Epithelial cell of prostate (primary cell): ENCODE data around the gene HMGA1.
"Not testable (repeated sequence)": the region's sequence is repeated elsewhere in the genome, so short reads cannot be mapped to it uniquely, and the experiment has no call there.

ENCODE experiments used
- DNase-seq: peaks from one replicate; pipeline ENCODE4 v3.0.0-alpha.2; 2011; ENCODE audit warnings: low read depth, low spot score
- H3K27ac ChIP-seq: fragments of 450-650 bp; 2 replicates; pipeline ENCODE4 v1.5.1; 2017; ENCODE audit warnings: mild to moderate bottlenecking

The HMGA1 gene

DNA sequence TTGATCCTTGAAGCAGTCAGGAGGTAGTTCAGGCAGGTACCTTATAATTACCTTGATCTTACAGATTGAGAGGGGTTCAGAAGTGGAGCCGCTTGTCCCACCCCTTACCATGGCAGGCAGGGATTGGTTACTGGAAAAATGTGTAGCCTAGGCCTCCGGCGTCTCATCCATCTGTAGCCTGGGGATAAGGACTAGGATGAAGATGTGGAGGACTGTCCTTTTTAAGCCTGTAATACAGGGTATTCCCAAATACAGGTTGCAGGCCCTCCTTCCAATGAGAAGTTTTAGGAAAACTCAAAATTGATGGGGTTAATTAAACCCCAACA is 2.8 kb downstream of the HMGA1 start:
- no peak for DNase-seq
- H3K27ac ChIP-seq: peak overlapping the region; percentile 95

DNA sequence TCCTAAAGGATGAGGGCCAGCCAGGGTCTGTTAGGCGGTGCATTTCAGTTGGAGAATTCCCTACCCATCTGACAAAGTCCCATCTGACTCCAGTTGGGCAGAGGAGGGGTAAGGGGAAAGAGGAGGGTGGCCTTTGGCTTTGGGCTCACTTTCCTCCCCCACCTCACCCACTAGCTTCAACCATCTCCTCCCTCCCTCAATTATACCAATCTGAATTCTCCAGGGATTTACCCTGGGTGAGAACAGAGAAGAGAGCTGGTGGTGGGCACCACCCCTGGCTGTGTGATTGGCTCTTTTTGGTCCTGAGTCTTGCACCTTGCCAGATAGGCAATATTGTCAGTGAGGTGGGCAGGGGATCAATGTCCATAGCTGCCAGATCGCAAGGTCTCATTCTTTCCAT is 3.2 kb downstream of the HMGA1 start:
- peak overlapping the region; percentile 95 for H3K27ac ChIP-seq
- no peak for DNase-seq

DNA sequence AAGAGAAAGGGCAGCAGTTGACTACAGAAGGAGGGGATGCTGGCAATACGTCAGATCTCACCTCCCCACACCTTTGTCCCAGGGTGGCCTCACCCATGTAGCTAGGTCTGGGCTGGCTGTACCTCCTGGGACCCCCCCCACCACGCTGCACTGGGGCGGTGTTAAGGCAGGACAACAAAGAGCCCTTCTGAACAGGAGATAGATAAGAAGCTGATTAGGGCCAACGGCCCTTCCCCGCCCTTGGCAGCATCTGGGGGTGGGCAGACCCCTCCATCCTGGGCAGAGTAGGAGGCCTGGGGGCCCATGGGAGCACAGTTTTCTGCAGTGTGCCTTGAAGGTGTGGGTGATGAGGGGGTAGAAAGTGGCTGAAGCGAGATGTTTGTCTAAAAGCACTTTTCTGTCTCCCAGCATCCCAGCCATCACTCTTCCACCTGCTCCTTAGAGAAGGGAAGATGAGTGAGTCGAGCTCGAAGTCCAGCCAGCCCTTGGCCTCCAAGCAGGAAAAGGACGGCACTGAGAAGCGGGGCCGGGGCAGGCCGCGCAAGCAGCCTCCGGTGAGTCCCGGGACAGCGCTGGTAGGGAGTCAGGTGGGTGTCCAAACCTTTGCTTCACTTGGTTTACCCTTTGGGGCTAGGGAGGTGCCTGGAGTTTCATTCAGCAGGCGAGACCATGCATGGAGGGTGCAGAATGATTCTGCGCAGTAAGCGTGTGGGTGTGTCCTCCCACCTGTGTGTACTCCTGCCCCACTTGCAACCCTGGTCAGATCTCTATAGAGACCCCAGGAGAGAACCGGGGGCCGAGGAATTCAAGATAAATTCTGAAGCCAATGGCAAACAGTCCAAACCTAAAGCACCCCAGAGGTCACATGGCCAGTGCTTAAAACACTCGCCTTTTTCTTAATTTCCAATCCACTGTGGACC is 3.9 kb downstream of the HMGA1 start:
- DNase-seq: no peak
- H3K27ac ChIP-seq: peak overlapping the region; percentile 95

DNA sequence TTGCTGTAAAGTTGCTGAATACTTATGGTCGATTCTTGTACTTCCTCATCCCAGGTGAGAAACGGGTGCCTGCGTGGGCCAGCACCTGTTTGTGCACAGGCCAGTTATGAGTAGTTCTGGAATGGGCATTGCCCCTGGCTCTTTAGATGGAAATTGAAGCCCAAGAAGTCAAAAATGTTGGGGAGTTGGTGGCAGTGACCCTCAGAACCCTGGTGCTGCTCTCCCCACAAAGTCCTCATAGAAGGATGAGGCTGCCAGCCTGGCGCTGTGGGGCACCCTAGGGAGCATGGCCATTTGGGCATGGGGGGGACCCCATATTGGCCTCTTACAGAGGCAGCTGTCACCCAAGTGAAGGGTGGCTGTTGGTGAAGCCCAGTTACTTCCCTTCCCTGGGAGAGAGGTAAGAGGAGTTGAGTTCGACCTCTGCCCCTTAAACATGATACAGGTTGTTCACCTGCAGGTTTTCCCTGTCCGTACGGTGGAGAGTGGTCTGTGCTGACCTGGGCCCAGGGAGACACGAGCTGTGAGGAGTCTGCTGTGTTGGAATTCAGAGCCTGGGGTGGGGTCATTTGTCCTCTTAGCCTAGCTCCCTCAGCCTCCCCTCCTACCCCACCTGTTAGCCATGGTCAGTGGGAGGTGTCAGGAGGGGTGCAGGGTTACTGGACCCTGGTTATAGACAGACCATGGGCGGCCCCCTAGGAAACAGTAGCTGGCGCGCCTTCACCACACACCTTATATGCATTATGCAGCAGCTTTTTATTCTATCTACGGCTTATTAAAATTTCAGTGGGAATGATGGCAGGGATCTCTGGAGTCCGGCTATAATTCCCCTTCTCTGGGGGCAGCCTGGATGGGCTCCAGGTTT is 4.9 kb downstream of the HMGA1 start:
- H3K27ac ChIP-seq: peak overlapping the region; percentile 93
- no peak for DNase-seq

DNA sequence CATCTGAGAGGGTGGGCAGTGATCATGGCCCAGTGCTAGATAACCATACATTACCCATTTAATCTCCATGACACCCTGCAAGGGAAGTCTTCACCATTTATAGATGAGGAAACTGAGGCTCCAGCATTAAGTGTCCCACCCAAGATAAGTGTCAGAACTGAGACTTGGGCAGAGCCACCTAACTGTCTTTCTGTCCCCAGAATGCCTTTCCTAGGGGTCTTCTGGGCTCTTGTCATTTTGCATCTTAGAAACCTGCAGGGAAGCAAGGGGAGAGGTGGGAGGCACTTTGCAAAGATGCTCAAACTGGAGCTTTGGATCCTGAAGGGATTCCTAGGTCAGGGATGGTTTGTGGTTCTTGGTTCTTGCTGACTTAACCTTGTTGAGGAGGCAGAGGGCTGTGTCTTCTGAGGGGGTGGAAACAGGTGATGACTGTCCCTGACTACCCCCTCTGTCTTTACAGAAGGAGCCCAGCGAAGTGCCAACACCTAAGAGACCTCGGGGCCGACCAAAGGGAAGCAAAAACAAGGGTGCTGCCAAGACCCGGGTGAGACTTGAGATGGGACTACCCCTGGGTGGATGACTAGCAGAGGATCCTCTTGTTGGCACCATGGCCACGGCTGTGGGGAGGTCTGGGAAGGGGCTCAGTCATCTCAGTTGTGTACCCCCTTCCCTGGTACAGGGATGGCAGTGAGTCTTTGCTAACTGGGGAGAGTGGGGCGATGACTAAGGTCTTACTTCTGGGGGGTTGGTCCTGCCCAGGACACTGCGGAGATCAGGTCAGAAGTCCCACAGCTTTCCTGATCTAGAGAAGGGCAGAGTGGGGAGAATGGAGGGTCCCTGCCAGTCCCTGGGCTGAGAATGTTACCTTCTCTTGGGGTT is 5.8 kb downstream of the HMGA1 start:
- H3K27ac ChIP-seq: peak overlapping the region; percentile 93
- no peak for DNase-seq

DNA sequence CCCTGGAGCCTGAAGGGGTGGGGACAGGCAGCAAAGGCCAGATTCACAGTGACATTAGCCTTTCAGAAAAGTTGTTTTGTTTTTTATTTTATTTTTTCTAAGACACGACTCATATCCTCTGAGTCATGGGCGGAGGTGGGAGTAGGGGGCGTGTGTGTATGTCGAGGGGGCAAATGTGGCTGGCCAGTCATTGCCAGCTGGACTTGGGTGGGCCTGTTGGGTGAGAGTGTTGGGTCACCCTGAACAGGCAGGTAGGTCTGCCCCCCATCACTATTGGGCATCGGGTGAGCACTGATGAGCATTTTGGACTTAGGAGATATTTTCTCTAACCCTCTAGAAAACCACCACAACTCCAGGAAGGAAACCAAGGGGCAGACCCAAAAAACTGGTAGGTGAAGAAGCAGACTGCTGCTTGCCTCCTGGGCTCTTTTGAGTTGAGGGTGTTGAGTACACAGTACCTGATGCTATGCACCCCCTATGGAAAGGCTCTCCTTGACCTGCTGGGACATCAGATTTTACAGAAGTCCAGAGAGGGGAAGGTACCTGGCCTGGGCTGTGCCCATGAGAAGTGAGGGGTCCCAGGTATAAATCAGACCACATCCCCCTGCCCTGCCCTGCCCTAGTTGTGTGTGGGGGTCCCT is 6.6 kb downstream of the HMGA1 start:
- H3K27ac ChIP-seq: peak overlapping the region; percentile 93
- DNase-seq: no peak

DNA sequence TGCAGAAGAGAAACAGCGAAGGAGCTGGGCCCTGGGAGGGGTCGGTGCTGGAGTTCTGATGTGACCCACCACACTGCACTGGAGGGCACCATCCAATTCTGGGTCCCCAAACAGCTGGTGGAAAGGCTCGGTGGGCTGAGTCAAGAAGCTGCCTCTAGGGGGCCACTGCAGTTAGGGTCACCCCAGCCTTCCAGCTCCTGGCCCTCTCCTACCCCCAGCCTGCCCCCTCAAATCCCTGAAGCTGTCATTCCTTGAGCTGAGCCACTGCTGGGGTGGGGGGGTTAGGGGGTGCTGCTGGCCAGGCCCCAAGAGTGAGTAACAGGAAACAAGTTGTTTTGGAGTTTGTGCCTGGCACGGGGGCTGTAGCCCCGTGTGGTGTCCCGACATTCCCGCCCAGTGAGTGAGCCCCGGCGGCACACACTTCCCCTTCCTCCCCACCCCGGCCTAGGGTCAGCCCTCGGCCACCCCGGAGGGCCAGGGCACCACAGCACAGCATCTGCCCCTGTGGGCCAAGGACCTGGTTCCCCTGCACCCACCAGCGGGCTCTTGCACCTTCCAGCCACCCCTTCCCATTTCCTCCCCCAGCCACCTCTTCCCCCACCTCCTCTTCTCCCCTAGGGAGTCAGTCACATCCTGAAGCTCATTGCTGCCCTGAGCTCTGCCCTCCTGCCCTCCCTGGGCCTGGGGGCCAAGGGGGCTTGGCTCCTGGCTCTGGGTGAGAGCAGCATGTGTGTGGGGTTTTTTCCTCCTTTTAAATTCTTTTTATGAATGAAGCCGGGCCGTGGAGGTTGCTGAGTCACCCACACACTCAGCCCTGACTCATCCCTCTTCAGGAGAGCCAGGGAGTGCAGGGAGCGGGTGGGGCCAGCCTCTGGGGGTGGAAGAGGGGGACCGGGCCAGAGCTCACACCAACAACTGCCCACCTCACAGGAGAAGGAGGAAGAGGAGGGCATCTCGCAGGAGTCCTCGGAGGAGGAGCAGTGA is 7.5 kb downstream of the HMGA1 start:
- no peak for DNase-seq
- peak overlapping the region; percentile 93 for H3K27ac ChIP-seq

DNA sequence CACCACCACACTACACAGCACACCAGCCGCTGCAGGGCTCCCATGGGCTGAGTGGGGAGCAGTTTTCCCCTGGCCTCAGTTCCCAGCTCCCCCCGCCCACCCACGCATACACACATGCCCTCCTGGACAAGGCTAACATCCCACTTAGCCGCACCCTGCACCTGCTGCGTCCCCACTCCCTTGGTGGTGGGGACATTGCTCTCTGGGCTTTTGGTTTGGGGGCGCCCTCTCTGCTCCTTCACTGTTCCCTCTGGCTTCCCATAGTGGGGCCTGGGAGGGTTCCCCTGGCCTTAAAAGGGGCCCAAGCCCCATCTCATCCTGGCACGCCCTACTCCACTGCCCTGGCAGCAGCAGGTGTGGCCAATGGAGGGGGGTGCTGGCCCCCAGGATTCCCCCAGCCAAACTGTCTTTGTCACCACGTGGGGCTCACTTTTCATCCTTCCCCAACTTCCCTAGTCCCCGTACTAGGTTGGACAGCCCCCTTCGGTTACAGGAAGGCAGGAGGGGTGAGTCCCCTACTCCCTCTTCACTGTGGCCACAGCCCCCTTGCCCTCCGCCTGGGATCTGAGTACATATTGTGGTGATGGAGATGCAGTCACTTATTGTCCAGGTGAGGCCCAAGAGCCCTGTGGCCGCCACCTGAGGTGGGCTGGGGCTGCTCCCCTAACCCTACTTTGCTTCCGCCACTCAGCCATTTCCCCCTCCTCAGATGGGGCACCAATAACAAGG is 8.5 kb downstream of the HMGA1 start:
- not testable (repeated sequence) for DNase-seq
- peak overlapping the region; percentile 93 for H3K27ac ChIP-seq

DNA sequence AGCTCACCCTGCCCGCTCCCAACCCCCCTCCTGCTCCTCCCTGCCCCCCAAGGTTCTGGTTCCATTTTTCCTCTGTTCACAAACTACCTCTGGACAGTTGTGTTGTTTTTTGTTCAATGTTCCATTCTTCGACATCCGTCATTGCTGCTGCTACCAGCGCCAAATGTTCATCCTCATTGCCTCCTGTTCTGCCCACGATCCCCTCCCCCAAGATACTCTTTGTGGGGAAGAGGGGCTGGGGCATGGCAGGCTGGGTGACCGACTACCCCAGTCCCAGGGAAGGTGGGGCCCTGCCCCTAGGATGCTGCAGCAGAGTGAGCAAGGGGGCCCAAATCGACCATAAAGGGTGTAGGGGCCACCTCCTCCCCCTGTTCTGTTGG is 9.1 kb downstream of the HMGA1 start:
- H3K27ac ChIP-seq: peak overlapping the region; percentile 93
- DNase-seq: not testable (repeated sequence)

DNA sequence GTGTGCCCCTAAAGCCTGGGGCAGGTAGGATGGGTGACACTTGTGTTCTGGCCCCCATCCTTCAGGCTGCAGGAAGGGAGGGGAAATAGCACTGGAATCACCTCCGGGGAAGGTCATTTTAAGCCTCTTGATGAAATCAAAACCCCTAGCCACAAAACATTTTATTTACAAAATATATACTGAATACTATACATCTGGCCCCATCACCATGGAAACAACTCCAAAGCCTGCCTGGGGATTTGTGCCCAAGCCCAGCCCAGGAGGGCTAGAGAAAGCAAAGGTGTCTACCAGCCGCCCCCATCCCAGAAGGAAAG is 9.5 kb downstream of the HMGA1 start:
- no peak for DNase-seq
- peak overlapping the region; percentile 93 for H3K27ac ChIP-seq

DNA sequence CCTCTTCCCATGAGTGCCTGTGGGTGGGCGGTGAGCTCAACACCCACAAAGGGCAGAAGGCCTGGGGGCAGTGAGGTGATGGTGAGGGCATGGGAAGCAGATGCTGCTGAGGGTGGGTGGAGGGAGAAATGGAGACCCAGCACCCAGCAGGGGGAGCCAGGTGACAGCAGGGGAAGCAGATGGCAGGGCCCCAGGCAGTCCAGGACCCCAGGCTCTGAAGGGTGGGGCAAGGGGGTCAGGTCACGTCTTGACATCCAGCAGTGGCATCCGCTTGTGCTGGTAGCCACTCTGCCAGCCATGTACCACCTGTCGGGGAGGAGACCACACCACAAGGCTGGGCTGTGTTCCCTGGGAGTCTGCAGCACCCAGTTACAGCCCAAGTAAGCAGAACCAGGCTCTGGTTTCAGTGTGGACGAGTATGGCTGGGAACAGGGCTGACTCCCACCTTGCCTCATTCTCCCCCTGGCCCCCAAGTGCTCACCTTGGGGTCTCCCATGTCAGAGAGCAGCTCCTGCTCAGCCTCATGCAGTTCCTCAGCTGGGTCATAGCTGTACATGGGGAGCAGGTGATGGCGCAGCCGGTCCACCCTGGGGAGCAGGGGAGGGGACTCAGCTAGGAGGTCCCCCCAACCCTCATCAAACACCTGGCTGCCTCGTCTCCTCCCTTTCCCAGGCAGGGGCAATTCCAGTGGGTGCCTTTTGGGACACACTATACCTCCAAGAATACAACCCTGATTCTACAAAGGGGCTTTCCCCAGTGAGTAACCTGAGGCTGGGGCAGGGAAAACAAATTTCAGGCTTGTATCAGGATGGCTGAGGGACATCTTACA is 10.1 kb downstream of the HMGA1 start:
- H3K27ac ChIP-seq: peak overlapping the region; percentile 93
- DNase-seq: no peak

DNA sequence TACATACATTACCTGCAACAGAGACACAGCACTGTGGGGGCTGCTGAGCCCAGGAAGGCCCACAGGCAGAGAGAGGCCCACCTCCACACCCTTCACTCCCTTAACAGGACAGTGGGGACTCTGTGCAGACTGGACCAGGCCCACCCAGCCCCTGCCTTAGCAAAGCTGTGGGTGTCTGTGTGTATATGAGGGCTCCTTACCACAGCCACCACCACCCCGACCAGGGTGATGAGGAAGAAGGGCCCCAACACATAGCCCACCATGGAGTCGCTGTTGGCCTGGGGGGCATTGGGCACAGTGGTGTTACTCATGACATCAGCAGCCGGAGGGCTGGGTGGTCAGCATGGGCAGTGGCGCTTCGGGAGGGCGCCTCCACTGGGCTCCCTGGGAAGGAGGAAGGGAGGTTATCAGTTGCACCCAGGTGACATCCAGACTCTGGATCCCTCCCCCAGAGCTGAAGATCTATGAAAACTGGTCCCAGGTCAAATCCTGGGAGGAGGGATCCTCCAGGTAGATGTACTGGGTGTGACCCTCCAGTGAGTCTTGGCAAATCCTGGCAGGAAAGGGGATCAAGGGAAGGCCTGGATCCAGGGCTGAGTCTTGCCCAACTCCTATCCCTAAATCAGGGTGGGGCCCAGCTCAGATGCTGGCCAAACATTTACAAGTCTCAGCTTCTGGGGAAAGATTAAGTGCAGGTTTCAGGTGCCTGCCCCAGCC is 11.0 kb downstream of the HMGA1 start:
- peak overlapping the region; percentile 93 for H3K27ac ChIP-seq
- DNase-seq: no peak

DNA sequence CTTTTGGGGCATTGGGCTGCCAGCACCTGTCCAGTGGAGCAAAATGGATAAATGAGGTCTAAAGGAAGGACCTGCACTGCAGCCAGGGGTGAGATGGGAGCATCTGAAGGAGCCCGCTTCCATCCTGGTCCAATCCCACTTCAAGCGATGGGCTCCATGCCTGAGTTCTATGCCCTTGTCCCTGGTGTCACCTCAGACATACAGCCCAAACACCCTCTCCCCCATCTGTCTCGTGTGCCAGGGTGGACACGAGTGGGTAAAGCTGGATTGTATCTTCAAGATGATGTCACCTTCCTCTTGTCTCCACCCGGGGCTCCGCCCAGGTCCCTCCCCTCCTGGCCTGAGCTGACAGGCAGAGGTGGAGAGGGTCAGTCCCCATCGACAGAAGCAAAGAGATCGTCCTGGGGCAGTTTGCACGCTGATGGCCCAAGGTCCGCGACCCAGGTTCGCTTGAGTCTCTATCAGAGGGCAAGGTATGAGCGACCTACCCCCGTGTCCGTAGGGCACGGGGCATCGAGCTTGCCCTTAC is 11.6 kb downstream of the HMGA1 start:
- H3K27ac ChIP-seq: peak overlapping the region; percentile 93
- DNase-seq: no peak

DNA sequence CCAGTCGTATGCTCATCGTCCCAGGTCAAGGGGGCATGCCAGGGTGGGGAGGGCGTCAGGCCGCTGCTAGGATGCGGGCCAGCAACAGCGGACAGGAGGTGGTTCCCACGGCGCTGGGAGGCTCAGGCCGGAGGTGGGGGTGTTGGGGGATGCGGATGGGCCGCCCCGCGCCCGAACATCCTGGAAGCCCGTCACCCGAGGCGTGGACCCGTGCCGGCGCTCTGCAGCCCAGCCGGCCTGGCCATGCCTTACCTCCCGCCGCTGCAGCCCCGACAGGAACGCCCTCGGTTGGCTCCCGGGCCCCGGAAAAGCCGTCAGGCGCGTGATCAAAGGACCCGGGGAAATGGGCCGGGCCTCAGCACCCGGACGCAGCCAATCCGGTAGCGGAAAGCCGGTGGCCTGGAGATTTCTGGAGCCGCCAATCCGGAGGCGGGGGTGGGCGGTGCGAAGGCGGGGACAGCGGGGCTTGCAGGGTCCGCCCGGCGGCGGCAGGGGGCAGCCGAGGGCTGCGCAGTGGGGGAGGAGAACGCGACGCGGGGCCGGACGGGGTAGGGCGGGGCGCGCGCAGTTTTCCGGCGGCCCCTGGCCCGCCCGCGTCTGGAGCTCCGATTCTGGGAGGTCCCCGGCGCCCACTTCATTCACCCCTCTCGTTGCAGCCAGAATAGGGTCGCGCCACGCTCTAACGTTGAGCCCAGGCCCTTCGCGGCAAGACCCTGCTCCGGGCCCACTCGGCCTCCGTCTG is 12.2 kb downstream of the HMGA1 start, which contains the start of gene SMIM29:
Gene SMIM29, minus strand, starts transcription at position 280 of the 742 bp plus-strand sequence. CDS start 1,215 bp downstream, outside the sequence.
- DNase-seq: peak; percentile 54
- peak within 1 kb of the TSS; percentile 93 for H3K27ac ChIP-seq

DNA sequence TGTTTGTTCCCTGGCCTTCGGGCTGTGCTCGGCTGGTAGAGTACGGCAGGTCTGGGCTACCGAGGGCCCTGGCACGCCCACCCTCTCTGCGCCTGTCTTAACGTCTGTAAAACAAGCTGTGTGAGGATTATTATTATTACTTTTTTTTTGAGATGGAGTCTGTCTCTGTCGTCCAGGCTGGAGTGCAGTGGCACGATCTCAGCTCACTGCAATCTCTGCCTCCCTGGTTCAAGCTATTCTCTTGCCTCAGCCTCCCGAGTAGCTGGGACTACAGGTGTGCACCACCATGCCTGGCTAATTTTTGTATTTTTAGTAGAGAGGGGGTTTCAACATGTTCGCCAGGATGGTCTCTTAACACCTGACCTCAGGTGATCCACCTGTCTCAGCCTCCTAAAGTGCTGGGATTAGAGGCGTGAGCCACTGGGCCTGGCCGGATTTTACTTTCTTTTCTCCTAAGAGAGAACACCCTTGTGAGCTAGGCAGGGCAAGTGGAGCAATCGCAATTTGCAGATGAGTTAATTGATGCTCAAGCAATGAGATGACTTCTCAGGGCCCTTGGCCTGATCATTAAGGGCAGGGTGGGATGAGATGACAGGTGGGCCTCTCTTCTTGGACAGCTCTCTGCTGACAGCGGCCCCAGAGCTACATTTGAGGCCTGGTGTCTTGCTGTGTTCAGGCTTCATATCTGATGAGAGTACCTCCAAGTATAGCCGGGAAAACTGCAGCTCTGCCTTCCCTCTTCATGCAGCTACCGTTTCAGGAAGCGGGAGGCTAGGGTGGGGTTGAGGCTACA is 13.0 kb downstream of the HMGA1 start:
- H3K27ac ChIP-seq: peak overlapping the region; percentile 93
- no peak for DNase-seq
